Measurements from ENCODE around the gene XPO5. TPM values are rescaled to one million over a fixed set of nuclear protein-coding genes. Genes with fewer than 3 reads are reported as not detected.

Gene XPO5
- polyA plus RNA-seq, 1 experiment = 37.7 TPM

GRCh38 chr6:43532201-43532600 lies 43.6 kb downstream of the XPO5 start:
- Histone ChIP-seq H3K36me3 (ENCODE audit: control insufficient read depth, insufficient read depth, low read length) (peaks cover 11% of the 10 kb centered on the region; the same call in 1 of the 2 replicates), H3K4me3 (ENCODE audit: low read depth, low read length) (no peak overlapping the region), H3K27me3 (ENCODE audit: control insufficient read depth, insufficient read depth, low read length) (no peaks in the 10 kb centered on the region)
- DNase-seq (ENCODE audit: low read depth) = no peak
- CTCF ChIA-PET = interaction anchor here (1.1 to 1.7 kb wide), 3 partner anchors 15 to 36 kb away, joined by 3 to 5 read pairs (median 4); no protein-coding TSS in a partner anchor
- no peak for TF ChIP-seq CTCF (IDR thresholded peaks at IDR 0.05; ENCODE audit: insufficient read depth, low read depth, low read length)
- POLR2A ChIA-PET = no interaction called here

- peaks cover 30% of the 10 kb centered on the region for H3K36me3 ChIP-seq (ENCODE audit: control insufficient read depth, insufficient read depth, low read length)
- no peak for DNase-seq (ENCODE audit: low read depth)
- H3K27me3 ChIP-seq (ENCODE audit: control insufficient read depth, insufficient read depth, low read length) = no peaks in the 10 kb centered on the region
- ChIA-PET POLR2A (no interaction called here), CTCF (interaction anchor here (1.1 to 1.5 kb wide), 4 partner anchors 18 to 381 kb away, joined by 3 to 5 read pairs (median 3); no protein-coding TSS in a partner anchor)
- no peak overlapping the region for H3K4me3 ChIP-seq (ENCODE audit: low read depth, low read length)
- no peak for TF ChIP-seq CTCF (IDR thresholded peaks at IDR 0.05; ENCODE audit: insufficient read depth, low read depth, low read length)
Observed at GRCh38 chr6:43524483-43524961, 51.3 kb downstream of the XPO5 start.

GRCh38 chr6:43523284-43523683 lies 52.6 kb downstream of the XPO5 start:
- Histone ChIP-seq H3K4me3 (ENCODE audit: low read depth, low read length) (no peak overlapping the region), H3K27me3 (ENCODE audit: control insufficient read depth, insufficient read depth, low read length) (no peaks in the 10 kb centered on the region), H3K36me3 (ENCODE audit: control insufficient read depth, insufficient read depth, low read length) (peaks cover 30% of the 10 kb centered on the region)
- POLR2A ChIA-PET = no interaction called here
- no peak for TF ChIP-seq CTCF (IDR thresholded peaks at IDR 0.05; ENCODE audit: insufficient read depth, low read depth, low read length)
- CTCF ChIA-PET = interaction anchor here (1.4 kb wide), 1 partner anchor 17 kb away, joined by 3 read pairs; no protein-coding TSS in a partner anchor
- DNase-seq (ENCODE audit: low read depth) = no peak

GRCh38 chr6:43522547-43523261 lies 53.1 kb downstream of the XPO5 start:
- H3K4me3 ChIP-seq (ENCODE audit: low read depth, low read length) = no peak overlapping the region
- DNase-seq (ENCODE audit: low read depth) = no peak
- no peaks in the 10 kb centered on the region for H3K27me3 ChIP-seq (ENCODE audit: control insufficient read depth, insufficient read depth, low read length)
- H3K36me3 ChIP-seq (ENCODE audit: control insufficient read depth, insufficient read depth, low read length) = peaks cover 28% of the 10 kb centered on the region
- POLR2A ChIA-PET = no interaction called here
- CTCF ChIA-PET = no interaction called here
- no peak for TF ChIP-seq CTCF (IDR thresholded peaks at IDR 0.05; ENCODE audit: insufficient read depth, low read depth, low read length)

- no peak for DNase-seq (ENCODE audit: low read depth)
- ChIA-PET POLR2A (no interaction called here), CTCF (interaction anchor here (1.2 kb wide), 1 partner anchor 9 kb away, joined by 4 read pairs; no protein-coding TSS in a partner anchor)
- no peak for TF ChIP-seq CTCF (IDR thresholded peaks at IDR 0.05; ENCODE audit: insufficient read depth, low read depth, low read length)
- no peaks in the 10 kb centered on the region for H3K27me3 ChIP-seq (ENCODE audit: control insufficient read depth, insufficient read depth, low read length)
- H3K4me3 ChIP-seq (ENCODE audit: low read depth, low read length) = no peak overlapping the region
- peaks cover 26% of the 10 kb centered on the region for H3K36me3 ChIP-seq (ENCODE audit: control insufficient read depth, insufficient read depth, low read length)
Observed at GRCh38 chr6:43521836-43522235, 54.0 kb downstream of the XPO5 start.
